Measurements from ENCODE around the gene ASMTL.
"Not testable (repeated sequence)": the region's sequence is repeated elsewhere in the genome, so short reads cannot be mapped to it uniquely, and the experiment has no call there.

Gene ASMTL

DNA sequence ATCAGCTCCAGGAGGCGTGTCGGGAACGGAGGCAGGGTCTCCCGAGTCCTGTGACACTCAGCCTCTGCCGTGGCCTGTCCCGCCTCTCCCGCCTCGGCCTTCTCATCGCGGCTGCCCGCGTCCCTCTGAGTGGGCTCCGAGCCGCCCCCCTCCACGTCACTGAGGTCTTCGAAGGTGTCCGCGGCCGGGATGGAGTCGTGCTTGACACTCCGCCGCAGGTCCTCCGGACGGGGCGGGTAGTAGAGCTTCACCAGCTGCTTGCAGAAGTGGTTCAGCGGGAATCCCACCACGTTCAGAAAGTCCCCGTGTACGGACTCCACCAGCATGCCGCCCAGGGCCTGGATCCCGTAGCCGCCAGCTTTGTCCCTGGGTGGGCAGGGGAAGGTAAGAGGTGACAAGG, 25.0 kb downstream of the ASMTL start:
- no peak for DNase-seq

GRCh38 chrX:1426321-1426720, 26.4 kb downstream of the ASMTL start:
- not testable (repeated sequence) for DNase-seq

DNA sequence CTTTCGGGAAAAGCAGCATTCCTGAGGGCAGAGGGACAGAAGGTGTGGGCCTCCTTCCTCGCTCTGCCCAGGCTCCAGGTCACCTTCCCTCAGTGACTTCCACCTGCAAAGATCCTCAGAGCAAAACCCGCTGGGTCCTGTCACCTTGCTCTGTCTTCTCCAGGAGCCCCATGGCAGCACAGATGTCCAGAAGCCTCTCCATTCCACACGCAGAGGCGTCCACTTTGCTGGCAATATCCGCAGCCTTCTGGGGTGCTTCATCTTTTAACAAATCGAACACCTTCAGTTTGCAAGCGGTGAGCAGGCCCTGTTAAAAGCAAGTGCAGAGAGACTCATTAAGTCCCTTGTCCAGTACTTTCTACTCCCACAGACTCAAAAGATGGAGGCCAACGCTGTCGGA, 27.3 kb downstream of the ASMTL start:
- DNase-seq, result no peak

DNA sequence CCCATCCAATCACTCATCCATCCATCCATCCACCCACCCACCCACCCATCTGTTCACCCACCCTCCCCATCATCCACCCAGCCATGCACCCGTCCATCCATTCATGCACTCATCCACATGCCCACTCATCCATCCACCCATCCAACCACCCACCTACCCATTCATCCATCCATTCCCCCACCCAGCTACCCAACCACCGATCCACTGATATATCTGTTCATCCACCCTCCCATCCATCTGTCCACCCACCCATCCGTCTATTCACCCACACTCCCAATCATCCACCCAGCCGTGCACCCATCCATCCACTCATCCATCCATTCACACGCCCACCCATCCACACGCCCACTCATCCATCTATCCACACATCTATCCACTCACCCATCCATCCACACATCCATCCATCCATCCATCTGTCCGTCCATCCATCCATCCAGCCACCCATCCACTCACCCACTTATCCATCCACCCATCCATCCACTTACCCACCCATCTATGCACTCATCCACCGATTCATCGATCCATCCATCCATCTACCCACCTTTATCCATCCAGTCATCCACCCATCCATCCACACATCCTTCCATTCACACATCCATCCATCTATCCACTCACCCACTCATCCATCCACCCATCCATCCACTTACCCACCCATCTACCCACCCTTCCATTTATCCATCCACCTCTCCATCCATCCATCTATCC, 28.4 kb downstream of the ASMTL start:
- no peak for DNase-seq

DNA sequence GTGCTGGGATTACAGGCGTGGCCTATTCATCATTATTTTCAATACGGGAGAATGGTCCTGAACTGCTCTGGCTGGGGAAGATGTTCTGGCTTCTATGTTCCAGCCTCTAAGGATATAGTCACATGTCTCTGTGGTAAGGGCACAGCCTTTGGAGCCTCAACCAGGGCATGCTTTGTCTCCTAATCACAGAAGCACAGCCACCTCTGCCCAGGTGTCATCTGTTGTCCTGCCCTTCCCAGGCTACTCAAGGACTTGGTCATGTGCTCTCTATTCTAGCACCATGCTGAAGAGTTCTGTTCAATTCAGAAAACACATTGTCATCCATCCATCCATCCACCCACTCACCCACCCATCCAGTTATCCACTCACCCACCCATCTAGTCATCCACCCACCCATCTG, 29.5 kb downstream of the ASMTL start:
- no peak for DNase-seq

GRCh38 chrX:1422135-1422465, 30.6 kb downstream of the ASMTL start:
- no peak for DNase-seq

- DNase-seq, result no peak
Measured at GRCh38 chrX:1421433-1422134, 31.1 kb downstream of the ASMTL start.

GRCh38 chrX:1420371-1420770, 32.3 kb downstream of the ASMTL start:
- DNase-seq, result no peak

GRCh38 chrX:1419545-1420355, 33.0 kb downstream of the ASMTL start:
- no peak for DNase-seq

DNA sequence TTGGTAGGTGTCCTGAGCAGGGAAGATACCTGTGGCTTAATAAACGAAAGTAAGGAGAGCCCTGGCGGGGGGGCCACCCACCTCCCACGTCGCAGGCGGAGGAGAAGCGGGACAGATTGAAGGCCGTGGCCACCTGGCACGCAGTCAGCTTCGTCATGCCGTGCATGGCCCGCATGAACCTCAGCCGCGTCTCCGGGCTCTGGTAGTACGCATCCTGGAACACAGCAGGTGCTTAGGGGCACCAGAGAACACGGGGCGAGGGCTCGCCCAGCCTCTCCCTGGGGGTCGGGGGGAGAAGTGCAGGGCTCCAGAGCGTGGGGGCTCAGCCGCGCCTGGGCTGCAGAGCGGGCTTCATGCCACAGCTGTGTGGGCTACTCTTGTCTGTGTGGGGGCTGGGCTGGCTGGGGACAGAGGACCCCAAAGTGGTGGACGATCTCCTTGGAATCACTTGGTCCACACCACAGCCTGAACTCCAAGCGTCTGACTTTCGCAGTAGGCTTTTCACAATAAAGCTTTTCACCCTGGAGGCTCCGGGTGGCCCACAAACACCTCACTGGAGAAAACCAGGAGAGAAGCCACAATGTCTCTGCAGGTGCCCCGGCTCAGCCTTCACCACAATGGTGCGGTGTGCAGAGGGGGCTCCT, 33.7 kb downstream of the ASMTL start:
- no peak for DNase-seq

- no peak for DNase-seq
Measured at GRCh38 chrX:1417921-1418771, 34.6 kb downstream of the ASMTL start.

DNA sequence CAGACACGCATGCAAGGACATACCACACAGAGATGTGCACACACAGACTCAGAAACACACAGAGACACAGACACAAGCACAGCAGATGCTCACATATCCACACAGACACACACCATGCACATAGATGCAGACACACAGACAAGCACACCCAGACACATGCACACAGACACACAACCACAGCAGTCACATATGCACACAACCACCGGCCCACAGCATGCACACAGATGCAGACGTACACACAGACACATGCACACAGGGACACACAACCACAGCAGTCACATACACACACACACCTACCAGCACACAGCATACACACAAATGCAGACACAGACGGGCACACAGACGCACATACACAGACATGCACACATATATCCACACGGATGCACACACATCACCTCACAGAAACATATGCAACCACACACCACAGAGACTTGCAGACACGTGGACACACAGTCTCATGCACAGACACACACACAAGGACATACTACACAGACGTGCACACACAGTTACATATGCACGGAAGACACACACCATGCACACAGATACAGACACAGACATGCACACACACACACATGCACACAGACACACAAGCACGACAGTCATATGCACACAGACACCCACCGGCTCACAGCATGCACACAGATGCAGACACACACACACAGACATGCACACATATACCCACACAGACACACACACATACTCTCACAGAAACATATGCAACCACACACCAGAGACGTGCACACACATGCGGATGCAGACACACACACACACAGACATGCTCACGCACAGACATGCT, 35.5 kb downstream of the ASMTL start:
- no peak for DNase-seq

- no peak for DNase-seq
Measured at GRCh38 chrX:1416327-1416784, 36.4 kb downstream of the ASMTL start.

DNA sequence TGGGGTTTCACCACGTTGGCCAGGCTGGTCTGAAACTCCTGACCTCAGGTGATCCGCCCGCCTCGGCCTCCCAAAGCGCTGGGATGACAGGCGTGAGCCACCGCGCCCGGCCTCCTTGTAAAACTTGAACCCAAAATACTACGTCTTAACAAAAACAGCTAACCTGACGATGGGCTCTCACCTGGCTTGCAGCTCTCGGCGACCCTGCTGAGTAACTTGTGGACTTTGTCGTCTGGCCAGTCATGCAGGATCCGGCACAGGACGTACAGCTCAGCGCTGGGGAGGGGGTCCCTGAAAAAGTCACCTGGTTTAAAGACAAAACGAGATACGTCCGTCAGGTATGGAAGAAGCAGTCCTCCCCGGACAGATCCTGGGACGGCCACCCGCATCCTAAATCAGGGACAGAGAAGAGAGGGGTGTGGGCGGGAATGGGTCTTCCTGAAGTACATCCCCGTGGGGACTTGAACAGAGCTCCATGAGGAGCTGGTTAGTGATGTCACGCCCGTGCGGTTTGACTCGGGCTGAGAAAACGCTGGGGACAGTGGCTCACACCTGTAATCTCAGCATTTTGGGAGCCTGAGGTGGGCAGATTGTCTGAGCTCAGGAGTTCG, 40.1 kb downstream of the ASMTL start:
- DNase-seq, result no peak

DNA sequence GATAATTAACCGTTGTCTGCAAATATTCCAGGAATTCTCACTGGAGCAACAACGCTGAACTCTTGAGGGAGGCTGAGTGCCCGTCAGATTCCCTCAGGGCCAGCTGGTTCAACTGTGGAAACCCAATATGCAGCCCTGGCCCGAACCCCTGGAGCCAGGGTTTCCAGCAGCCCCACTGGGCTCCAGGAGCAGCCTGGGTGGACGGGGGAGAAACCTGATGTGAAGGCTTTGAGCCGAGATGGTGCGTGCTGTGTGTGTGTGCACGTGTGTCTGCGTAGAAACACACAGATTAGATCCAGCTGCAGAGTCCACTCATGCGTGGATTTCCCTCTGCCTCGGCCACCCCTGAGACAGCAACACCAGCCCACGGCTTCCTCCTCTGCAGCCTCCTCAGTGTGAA, 41.4 kb downstream of the ASMTL start:
- no peak for DNase-seq

GRCh38 chrX:1407035-1407434, 45.7 kb downstream of the ASMTL start:
- no peak for DNase-seq

GRCh38 chrX:1405769-1406168, 46.9 kb downstream of the ASMTL start:
- DNase-seq, result not testable (repeated sequence)

- not testable (repeated sequence) for DNase-seq
Measured at GRCh38 chrX:1403867-1404266, 48.8 kb downstream of the ASMTL start.

- DNase-seq, result no peak
Measured at GRCh38 chrX:1403228-1403627, 49.5 kb downstream of the ASMTL start.

GRCh38 chrX:1401611-1402430, 50.9 kb downstream of the ASMTL start:
- no peak for DNase-seq
